GM12872 (cell line): ENCODE data around the gene FAM53B.

Experiments used
- TF ChIP-seq, protein P1 (sequence below): IDR thresholded peaks from 3 replicates; pipeline ENCODE4 v1.5.1; 2011; ENCODE audit warnings: low read depth, mild to moderate bottlenecking, low read length, moderate library complexity; ENCODE audit not compliant: insufficient read depth

Gene FAM53B

DNA sequence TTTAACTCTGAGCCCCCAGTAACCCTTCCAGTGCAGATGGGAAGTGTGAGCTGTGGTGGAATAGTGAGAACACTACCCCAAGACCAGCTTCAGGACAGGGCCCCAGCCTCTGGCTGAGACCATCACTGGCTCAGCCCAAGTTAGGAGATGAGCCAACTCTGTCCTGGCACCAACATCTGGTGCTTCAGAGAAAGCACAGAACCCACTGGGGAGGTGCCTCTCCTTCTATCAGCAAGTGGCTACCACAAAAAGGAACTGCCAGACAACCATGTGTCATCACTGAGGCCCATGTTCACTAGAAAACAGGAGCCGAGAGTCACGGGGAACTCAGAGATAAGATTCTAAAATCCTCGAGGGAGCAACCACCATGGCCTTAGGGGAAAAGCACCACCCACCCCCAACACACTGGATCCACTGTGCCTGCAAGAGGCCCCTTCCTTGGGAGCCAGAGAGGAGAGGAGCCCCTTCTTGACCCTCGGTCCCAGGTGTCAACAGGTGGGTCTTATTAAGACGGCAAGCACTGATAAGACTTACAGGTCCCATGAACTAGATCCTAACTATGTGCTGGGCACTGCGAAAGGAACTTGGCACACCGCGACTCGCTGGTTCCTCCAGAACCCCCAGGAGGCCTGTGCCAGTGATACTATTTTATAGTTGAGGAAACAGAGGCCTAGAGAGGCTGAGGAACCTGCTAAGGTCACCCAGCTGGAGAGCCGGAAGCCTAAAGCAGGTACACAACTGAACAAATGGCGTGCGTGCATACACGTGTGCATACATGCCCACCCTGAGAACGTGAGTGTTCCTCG, 102.7 kb downstream of the FAM53B start:
- TF ChIP-seq, protein P1, sequence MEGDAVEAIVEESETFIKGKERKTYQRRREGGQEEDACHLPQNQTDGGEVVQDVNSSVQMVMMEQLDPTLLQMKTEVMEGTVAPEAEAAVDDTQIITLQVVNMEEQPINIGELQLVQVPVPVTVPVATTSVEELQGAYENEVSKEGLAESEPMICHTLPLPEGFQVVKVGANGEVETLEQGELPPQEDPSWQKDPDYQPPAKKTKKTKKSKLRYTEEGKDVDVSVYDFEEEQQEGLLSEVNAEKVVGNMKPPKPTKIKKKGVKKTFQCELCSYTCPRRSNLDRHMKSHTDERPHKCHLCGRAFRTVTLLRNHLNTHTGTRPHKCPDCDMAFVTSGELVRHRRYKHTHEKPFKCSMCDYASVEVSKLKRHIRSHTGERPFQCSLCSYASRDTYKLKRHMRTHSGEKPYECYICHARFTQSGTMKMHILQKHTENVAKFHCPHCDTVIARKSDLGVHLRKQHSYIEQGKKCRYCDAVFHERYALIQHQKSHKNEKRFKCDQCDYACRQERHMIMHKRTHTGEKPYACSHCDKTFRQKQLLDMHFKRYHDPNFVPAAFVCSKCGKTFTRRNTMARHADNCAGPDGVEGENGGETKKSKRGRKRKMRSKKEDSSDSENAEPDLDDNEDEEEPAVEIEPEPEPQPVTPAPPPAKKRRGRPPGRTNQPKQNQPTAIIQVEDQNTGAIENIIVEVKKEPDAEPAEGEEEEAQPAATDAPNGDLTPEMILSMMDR = no peak

DNA sequence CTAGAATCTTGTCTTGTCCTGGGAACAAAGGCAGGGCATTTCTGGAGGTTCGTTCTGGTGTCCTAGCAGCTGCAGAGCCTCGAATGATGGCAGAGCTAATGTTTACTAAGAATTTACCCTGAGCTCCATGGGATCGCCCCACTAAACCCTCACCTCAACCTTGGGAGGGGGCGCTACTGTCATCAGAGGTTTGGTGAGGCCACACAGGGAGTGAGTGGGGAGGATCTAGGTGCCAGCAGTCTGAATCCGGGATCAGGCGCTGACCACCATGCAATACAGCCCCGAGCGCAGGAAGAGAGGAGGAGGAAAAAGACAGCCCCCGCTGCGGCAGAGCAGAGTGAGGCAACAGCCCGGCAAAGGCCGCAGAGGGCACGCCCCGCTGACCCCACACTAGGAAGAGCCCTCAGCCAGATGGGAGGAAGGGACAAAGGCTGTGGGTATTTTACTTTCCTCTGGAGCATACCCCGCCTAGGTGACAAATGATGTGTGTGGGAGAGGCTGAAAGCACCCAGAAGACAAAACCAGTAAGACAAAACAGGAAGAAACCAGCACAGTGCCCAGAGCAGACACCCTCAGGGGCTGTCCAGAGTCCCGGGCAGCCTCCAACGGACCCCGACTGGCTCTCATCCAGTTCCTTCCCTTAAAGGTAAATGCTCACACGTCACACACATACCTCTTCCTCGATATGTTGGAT, 103.5 kb downstream of the FAM53B start:
- TF ChIP-seq, protein P1 = no peak

GRCh38 chr10:124640056-124640455, 104.1 kb downstream of the FAM53B start:
- TF ChIP-seq, protein P1 = no peak

DNA sequence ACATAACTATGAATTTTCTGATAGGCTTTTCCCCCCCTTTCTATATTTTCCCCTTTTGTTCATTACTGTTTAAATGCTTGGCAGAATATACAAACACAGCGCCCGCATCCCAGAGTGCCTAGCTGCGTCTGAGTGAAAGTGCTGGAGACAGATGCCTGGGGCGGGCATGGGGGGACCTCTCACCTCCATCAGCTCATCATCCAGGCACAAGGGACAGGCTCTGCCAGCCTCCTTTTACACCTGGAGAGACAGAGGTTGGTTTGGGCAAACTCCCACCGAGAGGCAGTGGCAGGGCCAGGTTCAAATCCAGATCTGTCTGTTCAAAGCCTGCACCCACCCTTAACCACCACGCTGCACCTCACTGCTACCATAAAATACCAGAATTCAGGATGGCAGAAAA, 104.5 kb downstream of the FAM53B start:
- TF ChIP-seq, protein P1 = no peak

GRCh38 chr10:124639206-124639605, 105.0 kb downstream of the FAM53B start:
- TF ChIP-seq, protein P1 = no peak

DNA sequence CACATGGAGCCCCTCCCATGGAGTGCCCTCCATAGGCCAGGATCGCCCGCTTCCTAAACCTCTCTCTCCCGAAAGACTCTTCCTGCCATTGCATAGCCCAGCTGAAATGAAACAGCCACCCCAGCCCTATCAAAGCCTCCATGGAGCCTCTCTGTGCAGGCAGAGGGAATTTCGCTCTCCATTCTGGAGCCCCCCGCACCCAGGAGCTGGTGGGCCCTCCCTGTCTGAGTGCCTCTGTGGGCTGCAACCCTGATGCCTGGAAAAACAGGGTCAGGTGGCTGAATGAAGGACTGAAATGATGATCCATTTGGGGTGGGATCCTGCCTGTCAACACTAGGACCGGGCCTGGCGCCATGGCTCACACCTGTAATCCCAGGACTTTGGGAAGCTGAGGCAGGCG, 106.4 kb downstream of the FAM53B start:
- TF ChIP-seq, protein P1 = no peak

DNA sequence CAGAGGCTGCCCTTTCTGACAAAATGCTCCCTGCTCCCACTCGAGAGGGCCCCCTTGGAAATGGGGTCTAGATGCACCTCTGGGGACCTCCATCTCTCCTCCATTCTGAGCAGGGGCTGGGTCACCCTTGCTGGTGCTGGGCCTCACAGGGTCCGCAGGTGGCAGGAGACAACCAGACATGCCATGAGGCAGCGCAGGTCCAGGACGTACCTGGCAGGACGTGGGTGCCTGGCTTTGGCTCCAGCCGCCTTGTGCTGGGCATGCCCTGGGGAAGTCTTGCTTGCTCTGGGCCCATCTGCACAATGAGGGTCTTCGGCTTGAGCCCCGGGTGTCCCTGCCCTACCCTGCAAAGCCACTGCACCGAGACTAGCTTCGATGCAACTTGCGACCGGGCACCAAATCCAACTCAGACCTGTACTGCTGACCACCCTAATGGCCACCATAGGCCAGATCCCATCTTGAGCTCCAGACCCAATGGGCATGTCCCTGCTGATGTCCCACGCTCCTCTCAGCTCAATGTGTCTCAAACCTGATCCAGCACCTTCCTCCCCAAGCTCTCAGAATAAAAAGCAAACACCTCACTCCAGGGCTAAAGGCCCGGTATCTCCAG, 107.0 kb downstream of the FAM53B start:
- TF ChIP-seq, protein P1 = no peak
